GM12878 (cell line): ENCODE results near the gene LMO2. TPM values are rescaled to one million over a fixed set of nuclear protein-coding genes. Genes with fewer than 3 reads are reported as not detected.

Source experiments
- ATAC-seq: fragments of 200-7000 bp; cut with Tn5 transposase; 3 replicates; pipeline ENCODE4 v1.9.1; 2020; ENCODE audit warnings: mild to moderate bottlenecking, moderate library complexity
- BruUV-seq: library from RNA; stranded (reverse); fragments of 400-500 nt; replicated peaks from 2 replicates; lab custom pipeline; 2021; lab: Mats Ljungman, UMichigan
- CTCF ChIA-PET: fragments of 300-600 bp; sonication (Branson Sonifier 250); formaldehyde crosslinking; extraction: SDS; loops from one replicate; lab custom pipeline; 2021; ENCODE audit warnings: inconsistent platforms; lab: Yijun Ruan, JAX
- POLR2A ChIA-PET: fragments of 350-600 bp; formaldehyde crosslinking; extraction: SDS; loops from one replicate; lab custom pipeline; 2021; ENCODE audit warnings: inconsistent platforms; lab: Charles Lee
- RAD21 ChIA-PET: fragments of 300-600 bp; sonication (Branson Sonifier 250); formaldehyde crosslinking; loops from one replicate; lab custom pipeline; 2023; ENCODE audit warnings: antibody characterized with exemption; ENCODE audit not compliant: unreplicated experiment; lab: Charles Lee
- SMC1A ChIA-PET: fragments of 300-600 bp; sonication (Branson Sonifier 250); formaldehyde crosslinking; loops from one replicate; lab custom pipeline; 2023; ENCODE audit not compliant: unreplicated experiment, uncharacterized antibody; lab: Charles Lee
- DNase-seq: peaks from one replicate; pipeline ENCODE4 v3.0.0-alpha.2; 2011; ENCODE audit warnings: low read depth, low spot score
- FAIRE-seq: peaks from 3 replicates; lab custom pipeline; 2011; peaks lifted over from hg19 to GRCh38; lab: Jason Lieb, UNC
- H2AFZ ChIP-seq: 2 replicates; pipeline ENCODE4 v1.6.0; 2011; ENCODE audit warnings: low read depth, low read length, control low read depth; ENCODE audit not compliant: control insufficient read depth
- H3K27ac ChIP-seq: 2 replicates; pipeline ENCODE4 v1.5.1; 2011; ENCODE audit warnings: control low read depth; ENCODE audit not compliant: control insufficient read depth, insufficient read depth
- H3K27me3 ChIP-seq, 2 experiments: replicated peaks in 1 of 2; 2 replicates each; pipeline versions ENCODE4 v1.6.0 to v1.6.1; 2011; ENCODE audit warnings: low read length in 1 of 2; ENCODE audit not compliant: control insufficient read depth in 2 of 2, insufficient read depth in 2 of 2
- H3K36me3 ChIP-seq, 2 experiments: 2 replicates each; pipeline ENCODE4 v1.5.1; 2011; ENCODE audit warnings: low read length in 1 of 2; ENCODE audit not compliant: control insufficient read depth in 2 of 2, insufficient read depth in 2 of 2
- H3K4me1 ChIP-seq: 2 replicates; pipeline ENCODE4 v1.6.1; 2011; ENCODE audit warnings: mild to moderate bottlenecking, low read length, moderate library complexity, mixed read lengths; ENCODE audit not compliant: control insufficient read depth, insufficient read depth
- H3K4me2 ChIP-seq: 2 replicates; pipeline ENCODE4 v1.6.0; 2011; ENCODE audit warnings: control low read depth; ENCODE audit not compliant: control insufficient read depth, insufficient read depth
- H3K4me3 ChIP-seq: fragments of 200-600 bp; sonication (generic); 2 replicates; pipeline ENCODE4 v1.5.1; 2016
- H3K79me2 ChIP-seq: 2 replicates; pipeline ENCODE4 v1.6.0; 2011; ENCODE audit warnings: low read length; ENCODE audit not compliant: control insufficient read depth, insufficient read depth
- H3K9ac ChIP-seq: 2 replicates; pipeline ENCODE4 v1.8.0; 2011; ENCODE audit warnings: low read length, control low read depth, mixed read lengths; ENCODE audit not compliant: control insufficient read depth, insufficient read depth
- H3K9me3 ChIP-seq: replicated peaks from 3 replicates; pipeline ENCODE4 v1.5.1; 2011; ENCODE audit warnings: mild to moderate bottlenecking, low read length; ENCODE audit not compliant: control insufficient read depth, insufficient read depth
- H4K20me1 ChIP-seq: 2 replicates; pipeline ENCODE4 v1.6.0; 2011; ENCODE audit not compliant: control insufficient read depth, insufficient read depth
- BMI1 ChIP-seq: fragments of 450-650 bp; IDR thresholded peaks from 2 replicates; pipeline ENCODE4 v1.6.1; 2016; ENCODE audit warnings: mild to moderate bottlenecking, moderate library complexity, borderline replicate concordance
- FOXK2 ChIP-seq: fragments of 450-650 bp; IDR thresholded peaks from 2 replicates; pipeline ENCODE4 v1.6.1; 2017; ENCODE audit warnings: mild to moderate bottlenecking, moderate library complexity
- IKZF1 ChIP-seq: fragments of 450-650 bp; conservative IDR thresholded peaks from 2 replicates; pipeline ENCODE4 v1.6.1; 2017; ENCODE audit warnings: antibody characterized with exemption, mild to moderate bottlenecking
- IKZF2 ChIP-seq, 2 experiments: fragments of 450-650 bp; IDR thresholded peaks; 2 replicates each; pipeline ENCODE4 v1.6.1; 2017; ENCODE audit warnings: mild to moderate bottlenecking in 2 of 2, moderate library complexity in 2 of 2
- JUNB ChIP-seq: IDR thresholded peaks from 2 replicates; pipeline ENCODE4 v1.6.1; 2016; ENCODE audit warnings: antibody characterized with exemption, mild to moderate bottlenecking
- SUPT20H ChIP-seq: IDR thresholded peaks from 2 replicates; pipeline ENCODE4 v1.6.1; 2011; ENCODE audit warnings: low read depth, mild to moderate bottlenecking, low read length, moderate library complexity, borderline replicate concordance; ENCODE audit not compliant: control insufficient read depth
- ZBTB40 ChIP-seq: fragments of 450-650 bp; IDR thresholded peaks from 2 replicates; pipeline ENCODE4 v1.6.1; 2016; ENCODE audit warnings: mild to moderate bottlenecking, moderate library complexity, borderline replicate concordance
- ZNF384 ChIP-seq: IDR thresholded peaks from 2 replicates; pipeline ENCODE4 v1.6.1; 2012; ENCODE audit warnings: low read depth, mild to moderate bottlenecking, low read length, improper control_type of control experiment, borderline replicate concordance
- WGBS: methylation state at CpG from one replicate; pipeline ENCODE4 v1.1.6; 2016; ENCODE audit warnings: low lambda C conversion rate; ENCODE audit not compliant: insufficient replicate concordance, insufficient coverage; ENCODE audit errors: missing lambda C conversion rate; 5-methylcytosine and 5-hydroxymethylcytosine counted together
- in situ Hi-C: fragments of 300-500 bp; cut with MboI; formaldehyde crosslinking; loops from 9 replicates; pipeline ENCODE4 v1.14.3; 2018; ENCODE audit warnings: mixed read lengths
- intact Hi-C: fragments of 100-400 bp; cut with micrococcal nuclease; formaldehyde crosslinking; loops from one replicate; pipeline ENCODE4 v1.14.2; 2022; ENCODE audit not compliant: unreplicated experiment
- polyA plus RNA-seq, 11 experiments: library from polyadenylated mRNA; depleted of rRNA in 4 of 11; unstranded in 6 of 11; stranded (reverse) in 5 of 11; fragments of >200 nt; fragmentation: Nextera tagmentation in 4 of 11; fragmentation: Illumina TruSeq in 1 of 11; extraction: Ambion mirVana in 4 of 11; extraction: Trizol in 1 of 11; gene quantifications; 1 replicate in 1 of 11; 2 replicates in 10 of 11; pipeline versions ENCODE4 v1.2.1 to v1.2.3, GENCODE V29; 2011 to 2016; ENCODE audit warnings: inconsistent platforms in 2 of 11, missing spikeins in 2 of 11, low read depth in 1 of 11
- total RNA-seq, 4 experiments: library from RNA; depleted of rRNA in 3 of 4; stranded (reverse); fragments of >200 nt in 3 of 4; fragmentation: Illumina TruSeq in 1 of 4; extraction: Trizol in 1 of 4; gene quantifications; 2 replicates each; pipeline versions ENCODE4 v1.2.1 to v1.2.3, GENCODE V29; 2013 to 2021

Gene LMO2
- total and polyA plus RNA-seq, 10 of the 15 experiments (the other 5 are each of a cell fraction or from before 2014, with no cell fraction given), result 0.29 to 1.9 (median 1.1) TPM; not detected in 1

- 41% methylated on average over 3 of the region's 3 CpGs for WGBS
- Histone ChIP-seq H3K9me3 (no peaks in the 10 kb centered on the region), H3K9ac (no peak overlapping the region), H2AFZ (peak overlapping the region; percentile 6; the same call in 1 of the 2 replicates), H3K4me1 (peaks cover 4% of the 10 kb centered on the region), H3K27ac (no peak overlapping the region), H3K79me2 (no peaks in the 10 kb centered on the region), H3K4me2 (no peak overlapping the region), H3K4me3 (no peak overlapping the region), H3K27me3 (peaks cover 0 to 1% of the 10 kb centered on the region in 2 experiments; a peak in 1 of 4 replicates), H3K36me3 (no peaks in the 10 kb centered on the region), H4K20me1 (no peaks in the 10 kb centered on the region)
- in situ Hi-C loops (no loop called here), intact Hi-C loops (no loop called here)
- ChIA-PET POLR2A (no interaction called here), RAD21 (no interaction called here), CTCF (interaction anchor here (1.3 to 1.5 kb wide), 2 partner anchors 11 to 97 kb away, joined by 4 to 5 read pairs; no protein-coding TSS in a partner anchor), SMC1A (interaction anchor here (1.0 to 1.6 kb wide), 4 partner anchors 11 to 96 kb away, joined by 3 read pairs; no protein-coding TSS in a partner anchor)
- FAIRE-seq (no peak), DNase-seq (no peak), ATAC-seq (no peak; the same call in 2 of the 3 replicates)
- BruUV-seq, result no TSS peak
- no peak for TF ChIP-seq JUNB
- TF ChIP-seq IKZF2 (IDR thresholded peaks at IDR 0.05), result no peak
- no peak for TF ChIP-seq FOXK2
Measured at GRCh38 chr11:33874433-33874832, 17.4 kb downstream of the LMO2 start.

- FAIRE-seq, result no peak
- no peak overlapping the region for H3K27ac ChIP-seq
- H3K4me2 ChIP-seq, result peak overlapping the region; percentile 95
- CTCF ChIA-PET, result interaction anchor here (4.7 kb wide), 1 partner anchor 12 kb away, joined by 20 read pairs; no protein-coding TSS in a partner anchor
- intact Hi-C loops, result loop anchor here (5.0 kb wide), 1 partner anchor 43 kb away; no protein-coding TSS in a partner anchor
- WGBS, result under 1% methylated on average over 67 of the region's 91 CpGs
- in situ Hi-C loops, result no loop called here
- no peaks in the 10 kb centered on the region for H3K36me3 ChIP-seq
- peaks cover 4% of the 10 kb centered on the region for H3K4me1 ChIP-seq
- peak overlapping the region; percentile 24; the same call in 1 of the 2 replicates for H3K9ac ChIP-seq
- ATAC-seq, result peak; percentile 61
- peak overlapping the region; percentile 75 for H3K4me3 ChIP-seq
- RAD21 ChIA-PET, result no interaction called here
- H2AFZ ChIP-seq, result peak overlapping the region; percentile 56
- no TSS peak for BruUV-seq
- POLR2A ChIA-PET, result interaction anchor here (0.7 kb wide), 1 partner anchor 1419 kb away, joined by 4 read pairs; no protein-coding TSS in a partner anchor
- SMC1A ChIA-PET, result interaction anchor here (0.7 kb wide), 2 partner anchors 101 to 102 kb away, joined by 3 read pairs; no protein-coding TSS in a partner anchor
- no peaks in the 10 kb centered on the region for H3K79me2 ChIP-seq
- H3K9me3 ChIP-seq, result no peaks in the 10 kb centered on the region
- H3K27me3 ChIP-seq, result peaks cover 4 to 8% of the 10 kb centered on the region in 2 experiments
- no peak for DNase-seq
- H4K20me1 ChIP-seq, result no peaks in the 10 kb centered on the region
- TF ChIP-seq ZNF384 (no peak), BMI1 (no peak), SUPT20H (no peak), IKZF1 (no peak), ZBTB40 (no peak)
Measured at GRCh38 chr11:33869481-33870422, 22.1 kb downstream of the LMO2 start.
